GDM1 (cell line): ENCODE data around the gene FGF12.

Experiments
- DNase-seq: peaks from one replicate; lab custom pipeline; 2025; lab: John Stamatoyannopoulos, UW

FGF12 gene

GRCh38 chr3:192409838-192410683, 317.3 kb downstream of the FGF12 start:
- no peak for DNase-seq

- no peak for DNase-seq
Observed at GRCh38 chr3:192409201-192409837, 318.0 kb downstream of the FGF12 start.

- DNase-seq = no peak
Observed at GRCh38 chr3:192408647-192409200, 318.6 kb downstream of the FGF12 start.

- no peak for DNase-seq
Observed at GRCh38 chr3:192408007-192408646, 319.2 kb downstream of the FGF12 start.

- DNase-seq = no peak
Observed at GRCh38 chr3:192399767-192400166, 327.6 kb downstream of the FGF12 start.

GRCh38 chr3:192397012-192397411, 330.3 kb downstream of the FGF12 start:
- DNase-seq = no peak

- no peak for DNase-seq
Observed at GRCh38 chr3:192395506-192395905, 331.8 kb downstream of the FGF12 start.

- no peak for DNase-seq
Observed at GRCh38 chr3:192392986-192393385, 334.4 kb downstream of the FGF12 start.

- DNase-seq = no peak
Observed at GRCh38 chr3:192382861-192383260, 344.5 kb downstream of the FGF12 start.

- DNase-seq = no peak
Observed at GRCh38 chr3:192373586-192373985, 353.8 kb downstream of the FGF12 start.

- DNase-seq = no peak
Observed at GRCh38 chr3:192373032-192373431, 354.3 kb downstream of the FGF12 start.

GRCh38 chr3:192372616-192373015, 354.7 kb downstream of the FGF12 start:
- no peak for DNase-seq

GRCh38 chr3:192371870-192372400, 355.4 kb downstream of the FGF12 start:
- DNase-seq = no peak

- DNase-seq = no peak
Observed at GRCh38 chr3:192367616-192368015, 359.7 kb downstream of the FGF12 start.

- no peak for DNase-seq
Observed at GRCh38 chr3:192366916-192367315, 360.4 kb downstream of the FGF12 start.

GRCh38 chr3:192365571-192365970, 361.8 kb downstream of the FGF12 start:
- no peak for DNase-seq

- DNase-seq = no peak
Observed at GRCh38 chr3:192364316-192364715, 363.0 kb downstream of the FGF12 start.

- no peak for DNase-seq
Observed at GRCh38 chr3:192354687-192355086, 372.7 kb downstream of the FGF12 start.

GRCh38 chr3:192352142-192352541, 375.2 kb downstream of the FGF12 start:
- DNase-seq = no peak

GRCh38 chr3:192351441-192351840, 375.9 kb downstream of the FGF12 start:
- no peak for DNase-seq

- no peak for DNase-seq
Observed at GRCh38 chr3:192340031-192340430, 387.3 kb downstream of the FGF12 start.

- DNase-seq = no peak
Observed at GRCh38 chr3:192339214-192339613, 388.1 kb downstream of the FGF12 start.
